Gastroesophageal sphincter (tissue), 3 donors: ENCODE measurements around the gene STARD13.

Source experiments
- CTCF ChIP-seq, 4 experiments: fragments of 200-600 bp in 2 of 4; fragments of 450-650 bp in 2 of 4; sonication (generic) in 1 of 4; IDR thresholded peaks; one replicate each; pipeline ENCODE4 v1.5.1; 2017 to 2019; ENCODE audit warnings: antibody characterized with exemption in 4 of 4, mild to moderate bottlenecking in 2 of 4, moderate library complexity in 2 of 4
- POLR2A ChIP-seq, 2 donors: fragments of 450-650 bp; IDR thresholded peaks; one replicate each; pipeline ENCODE4 v1.6.1; 2017; ENCODE audit warnings: antibody characterized with exemption in 2 of 2, mild to moderate bottlenecking in 2 of 2, moderate library complexity in 1 of 2

GRCh38 chr13:33257841-33258807, 27.4 kb downstream of the STARD13 start:
- no peak for TF ChIP-seq CTCF (IDR thresholded peaks at IDR 0.05)
- no peak for TF ChIP-seq POLR2A (IDR thresholded peaks at IDR 0.05)
